Iris pigment epithelial cell (primary cell): ENCODE data around the gene LZTR1.

ENCODE experiments used
- DNase-seq: peaks from one replicate; pipeline ENCODE4 v3.0.0-alpha.2; 2011; ENCODE audit warnings: low read depth

LZTR1 gene

GRCh38 chr22:21015466-21016006 is 33.4 kb downstream of the LZTR1 start:
- no peak for DNase-seq

GRCh38 chr22:21016644-21017420 is 34.7 kb downstream of the LZTR1 start:
- DNase-seq, result no peak

- DNase-seq, result no peak
Measured at GRCh38 chr22:21018314-21018713, 36.2 kb downstream of the LZTR1 start.

- DNase-seq, result no peak
Measured at GRCh38 chr22:21020802-21021429, 38.8 kb downstream of the LZTR1 start.

- DNase-seq, result no peak
Measured at GRCh38 chr22:21022507-21022906, 40.4 kb downstream of the LZTR1 start.

- DNase-seq, result no peak
Measured at GRCh38 chr22:21022955-21023614, 41.0 kb downstream of the LZTR1 start.

- DNase-seq, result no peak
Measured at GRCh38 chr22:21025266-21025665, 43.2 kb downstream of the LZTR1 start.

- DNase-seq, result no peak
Measured at GRCh38 chr22:21025763-21026755, 44.0 kb downstream of the LZTR1 start.

GRCh38 chr22:21026783-21027692 is 44.9 kb downstream of the LZTR1 start:
- peak; percentile 50 for DNase-seq

GRCh38 chr22:21028277-21029251 is 46.5 kb downstream of the LZTR1 start:
- no peak for DNase-seq

GRCh38 chr22:21029486-21030025 is 47.5 kb downstream of the LZTR1 start:
- no peak for DNase-seq

GRCh38 chr22:21030032-21030431 is 47.9 kb downstream of the LZTR1 start:
- no peak for DNase-seq

GRCh38 chr22:21030621-21031544 is 48.8 kb downstream of the LZTR1 start:
- no peak for DNase-seq

- DNase-seq, result no peak
Measured at GRCh38 chr22:21031545-21032036, 49.5 kb downstream of the LZTR1 start.

GRCh38 chr22:21032037-21032867 is 50.2 kb downstream of the LZTR1 start, which contains the start of gene SLC7A4:
SLC7A4 (minus strand) TSS chr22:21032561; CDS start chr22:21031812, 749 bp downstream.
- no peak for DNase-seq

- no peak for DNase-seq
Measured at GRCh38 chr22:21032868-21033688, 51.0 kb downstream of the LZTR1 start.
